Mesothelial cell of epicardium (in vitro differentiated cells): ENCODE measurements around the gene TAT. TPM values are rescaled to one million over a fixed set of nuclear protein-coding genes. Genes with fewer than 3 reads are reported as not detected.
"Not testable (repeated sequence)": the region's sequence is repeated elsewhere in the genome, so short reads cannot be mapped to it uniquely, and the experiment has no call there.

Experiments used
- DNase-seq, 2 experiments: peaks; one replicate each; pipeline ENCODE4 v3.0.0; 2021; ENCODE audit warnings: low spot score in 2 of 2; ENCODE audit not compliant: unreplicated experiment in 2 of 2
- H3K27ac Mint-ChIP-seq: 2 replicates; pipeline ENCODE4 v1.8.0; 2021; ENCODE audit warnings: mixed read lengths
- H3K27me3 Mint-ChIP-seq: 2 replicates; pipeline ENCODE4 v1.8.0; 2021; ENCODE audit warnings: low read depth, mixed read lengths
- H3K36me3 Mint-ChIP-seq: 2 replicates; pipeline ENCODE4 v1.8.0; 2021; ENCODE audit warnings: mixed read lengths
- H3K4me1 Mint-ChIP-seq: 2 replicates; pipeline ENCODE4 v1.8.0; 2021; ENCODE audit warnings: mixed read lengths
- H3K4me3 Mint-ChIP-seq: 2 replicates; pipeline ENCODE4 v1.8.0; 2021; ENCODE audit warnings: mild to moderate bottlenecking, moderate library complexity, mixed read lengths
- H3K9me3 Mint-ChIP-seq: 2 replicates; pipeline ENCODE4 v1.8.0; 2021; ENCODE audit warnings: mixed read lengths
- CTCF ChIP-seq: fragments of 200-600 bp; sonication (generic); IDR thresholded peaks from one replicate; pipeline ENCODE4 v1.5.0; 2021; ENCODE audit warnings: antibody characterized with exemption; ENCODE audit not compliant: unreplicated experiment
- total RNA-seq: library from RNA; stranded (reverse); gene quantifications from 3 replicates; pipeline ENCODE4 v1.2.1, GENCODE V29; 2021

Gene TAT
- total RNA-seq, 1 donor from 2014 or later, result not detected

GRCh38 chr16:71585318-71585703 is 8.4 kb upstream of the TAT start:
- Mint-ChIP-seq H3K36me3 (no peaks in the 10 kb centered on the region), H3K9me3 (peaks cover 6% of the 10 kb centered on the region), H3K4me3 (no peak overlapping the region), H3K27me3 (peaks cover 43% of the 10 kb centered on the region), H3K4me1 (no peaks in the 10 kb centered on the region), H3K27ac (no peak overlapping the region)
- TF ChIP-seq CTCF, result no peak
- no peak for DNase-seq

- TF ChIP-seq CTCF, result no peak
- H3K27me3 Mint-ChIP-seq, result peaks cover 43% of the 10 kb centered on the region
- H3K4me3 Mint-ChIP-seq, result no peak overlapping the region
Observed at GRCh38 chr16:71584543-71585317, 7.8 kb upstream of the TAT start.

GRCh38 chr16:71582553-71582848 is 5.6 kb upstream of the TAT start:
- not testable (repeated sequence) for DNase-seq, H3K36me3 Mint-ChIP-seq, H3K4me1 Mint-ChIP-seq, H3K4me3 Mint-ChIP-seq, H3K9me3 Mint-ChIP-seq, H3K27ac Mint-ChIP-seq
- H3K27me3 Mint-ChIP-seq, result peaks cover 41% of the 10 kb centered on the region

More at GRCh38 chr16:71584543-71585317, 7.8 kb upstream of the TAT start:
- DNase-seq, result no peak
- H3K27ac Mint-ChIP-seq, result no peak overlapping the region
- H3K36me3 Mint-ChIP-seq, result no peaks in the 10 kb centered on the region
- no peaks in the 10 kb centered on the region for H3K4me1 Mint-ChIP-seq
- H3K9me3 Mint-ChIP-seq, result peaks cover 6% of the 10 kb centered on the region

GRCh38 chr16:71574702-71575101 is 2.2 kb downstream of the TAT start:
- Mint-ChIP-seq H3K36me3 (no peaks in the 10 kb centered on the region), H3K4me1 (no peaks in the 10 kb centered on the region), H3K27ac (no peak overlapping the region), H3K4me3 (no peak overlapping the region), H3K27me3 (peaks cover 52% of the 10 kb centered on the region), H3K9me3 (no peaks in the 10 kb centered on the region)
- no peak for DNase-seq
- no peak for TF ChIP-seq CTCF

GRCh38 chr16:71573387-71574094 is 3.4 kb downstream of the TAT start:
- H3K9me3 Mint-ChIP-seq, result no peaks in the 10 kb centered on the region
- H3K27me3 Mint-ChIP-seq, result peaks cover 55% of the 10 kb centered on the region
- H3K4me3 Mint-ChIP-seq, result no peak overlapping the region
- no peak for TF ChIP-seq CTCF
- DNase-seq, result no peak
- H3K27ac Mint-ChIP-seq, result no peak overlapping the region
- H3K36me3 Mint-ChIP-seq, result no peaks in the 10 kb centered on the region
- peaks cover 2% of the 10 kb centered on the region for H3K4me1 Mint-ChIP-seq

- peaks cover 54% of the 10 kb centered on the region for H3K27me3 Mint-ChIP-seq
- no peak for DNase-seq
- no peaks in the 10 kb centered on the region for H3K36me3 Mint-ChIP-seq
- peaks cover 2% of the 10 kb centered on the region for H3K4me1 Mint-ChIP-seq
- H3K9me3 Mint-ChIP-seq, result no peaks in the 10 kb centered on the region
- no peak for TF ChIP-seq CTCF
- H3K4me3 Mint-ChIP-seq, result no peak overlapping the region
- H3K27ac Mint-ChIP-seq, result no peak overlapping the region
Observed at GRCh38 chr16:71572497-71573116, 4.3 kb downstream of the TAT start.
